Calu3 (cell line): ENCODE results near the gene RASGEF1B. TPM values are rescaled to one million over a fixed set of nuclear protein-coding genes. Genes with fewer than 3 reads are reported as not detected.

ENCODE experiments used
- BruUV-seq: library from RNA; stranded (reverse); fragments of 400-500 nt; replicated peaks from 2 replicates; lab custom pipeline; 2021; lab: Mats Ljungman, UMichigan
- CTCF ChIA-PET: fragments of 300-600 bp; sonication (Branson Sonifier 250); formaldehyde crosslinking; loops from one replicate; lab custom pipeline; 2022; ENCODE audit warnings: antibody characterized with exemption; lab: Charles Lee
- DNase-seq: peaks from one replicate; pipeline ENCODE4 v3.0.0; 2022
- H3K27ac Mint-ChIP-seq: one replicate; pipeline ENCODE4 v1.8.0; 2022; ENCODE audit warnings: mixed read lengths; ENCODE audit not compliant: unreplicated experiment
- H3K27me3 Mint-ChIP-seq: one replicate; pipeline ENCODE4 v1.8.0; 2022; ENCODE audit warnings: mixed read lengths; ENCODE audit not compliant: unreplicated experiment
- H3K36me3 Mint-ChIP-seq: one replicate; pipeline ENCODE4 v1.8.0; 2022; ENCODE audit warnings: mild to moderate bottlenecking, moderate library complexity, mixed read lengths; ENCODE audit not compliant: insufficient read depth, unreplicated experiment
- H3K4me1 Mint-ChIP-seq: one replicate; pipeline ENCODE4 v1.8.0; 2022; ENCODE audit warnings: mild to moderate bottlenecking, low read depth, mixed read lengths; ENCODE audit not compliant: unreplicated experiment
- H3K4me3 Mint-ChIP-seq: one replicate; pipeline ENCODE4 v1.8.0; 2022; ENCODE audit warnings: mild to moderate bottlenecking, low read depth, moderate library complexity, mixed read lengths; ENCODE audit not compliant: unreplicated experiment
- H3K9me3 Mint-ChIP-seq: one replicate; pipeline ENCODE4 v1.8.0; 2022; ENCODE audit warnings: low read depth, mixed read lengths; ENCODE audit not compliant: unreplicated experiment
- CTCF ChIP-seq: fragments of 200-600 bp; IDR thresholded peaks from one replicate; pipeline ENCODE4 v1.8.0; 2022; ENCODE audit warnings: antibody characterized with exemption; ENCODE audit not compliant: unreplicated experiment
- intact Hi-C: fragments of 100-400 bp; cut with micrococcal nuclease; formaldehyde crosslinking; loops from one replicate; pipeline ENCODE4 v1.10.0; 2022; ENCODE audit not compliant: unreplicated experiment
- total RNA-seq: library from RNA; stranded (reverse); gene quantifications from 2 replicates; pipeline ENCODE4 v1.2.3, GENCODE V29; 2022

RASGEF1B gene
- total RNA-seq, 1 experiment from 2014 or later, result 33.8 TPM

- no peaks in the 10 kb centered on the region for H3K9me3 Mint-ChIP-seq
- TF ChIP-seq CTCF, result no peak
- no peaks in the 10 kb centered on the region for H3K36me3 Mint-ChIP-seq
- intact Hi-C loops, result loop anchor here (10.0 kb wide), 1 partner anchor 511 kb away; no protein-coding TSS in a partner anchor
- H3K27ac Mint-ChIP-seq, result no peak overlapping the region
- no peak for DNase-seq
- BruUV-seq, result no TSS peak
- CTCF ChIA-PET, result no interaction called here
- H3K4me1 Mint-ChIP-seq, result peaks cover 9% of the 10 kb centered on the region
- H3K4me3 Mint-ChIP-seq, result no peak overlapping the region
- no peaks in the 10 kb centered on the region for H3K27me3 Mint-ChIP-seq
Observed at GRCh38 chr4:81404294-81404693, 67.4 kb downstream of the RASGEF1B start.

- TF ChIP-seq CTCF, result no peak
- Mint-ChIP-seq H3K27me3 (no peaks in the 10 kb centered on the region), H3K4me3 (no peak overlapping the region), H3K36me3 (no peaks in the 10 kb centered on the region), H3K27ac (no peak overlapping the region), H3K4me1 (peaks cover 9% of the 10 kb centered on the region), H3K9me3 (no peaks in the 10 kb centered on the region)
- BruUV-seq, result no TSS peak
- intact Hi-C loops, result loop anchor here (10.0 kb wide), 1 partner anchor 515 kb away; no protein-coding TSS in a partner anchor
- CTCF ChIA-PET, result no interaction called here
- DNase-seq, result no peak
Observed at GRCh38 chr4:81399306-81400086, 72.2 kb downstream of the RASGEF1B start.

- CTCF ChIA-PET, result interaction anchor here (0.6 kb wide), 1 partner anchor 882 kb away, joined by 3 read pairs; no protein-coding TSS in a partner anchor
- DNase-seq, result no peak
- no peaks in the 10 kb centered on the region for H3K9me3 Mint-ChIP-seq
- H3K27me3 Mint-ChIP-seq, result no peaks in the 10 kb centered on the region
- H3K27ac Mint-ChIP-seq, result no peak overlapping the region
- intact Hi-C loops, result no loop called here
- no peak for TF ChIP-seq CTCF
- H3K4me3 Mint-ChIP-seq, result no peak overlapping the region
- peaks cover 9% of the 10 kb centered on the region for H3K4me1 Mint-ChIP-seq
- BruUV-seq, result no TSS peak
- H3K36me3 Mint-ChIP-seq, result no peaks in the 10 kb centered on the region
Observed at GRCh38 chr4:81398379-81398778, 73.3 kb downstream of the RASGEF1B start.

- BruUV-seq, result no TSS peak
- Mint-ChIP-seq H3K4me3 (no peak overlapping the region), H3K4me1 (peaks cover 8% of the 10 kb centered on the region), H3K27me3 (no peaks in the 10 kb centered on the region), H3K27ac (no peak overlapping the region), H3K9me3 (no peaks in the 10 kb centered on the region), H3K36me3 (no peaks in the 10 kb centered on the region)
- TF ChIP-seq CTCF, result no peak
- no peak for DNase-seq
- CTCF ChIA-PET, result no interaction called here
- intact Hi-C loops, result no loop called here
Observed at GRCh38 chr4:81397635-81398034, 74.1 kb downstream of the RASGEF1B start.
